ENCODE results near the gene APBB1. TPM values are rescaled to one million over a fixed set of nuclear protein-coding genes. Genes with fewer than 3 reads are reported as not detected.
A peak's percentile ranks its signal among the peaks of the same experiment; 100 is the strongest.

The APBB1 gene
- total RNA-seq (2014; rRNA removed; shearing (Covaris generic)), result 41.4 and 44.6 TPM in 2 replicates

- DNase-seq (ENCODE audit: low spot score), result peak; percentile 71
Observed at GRCh38 chr11:6419009-6419631, at the start of gene APBB1. APBB1 (minus strand) TSS chr11:6419094; CDS start chr11:6411347, 7,747 bp downstream.

GRCh38 chr11:6459099-6459450 is 40.2 kb upstream of the APBB1 start:
- no peak for DNase-seq (ENCODE audit: low spot score)
- in situ Hi-C loops (cut with HindIII; ENCODE audit: low sequenced_read_pairs), result no loop called here

More at GRCh38 chr11:6419009-6419631, at the start of gene APBB1:
- in situ Hi-C loops (cut with HindIII; ENCODE audit: low sequenced_read_pairs), result no loop called here

DNA sequence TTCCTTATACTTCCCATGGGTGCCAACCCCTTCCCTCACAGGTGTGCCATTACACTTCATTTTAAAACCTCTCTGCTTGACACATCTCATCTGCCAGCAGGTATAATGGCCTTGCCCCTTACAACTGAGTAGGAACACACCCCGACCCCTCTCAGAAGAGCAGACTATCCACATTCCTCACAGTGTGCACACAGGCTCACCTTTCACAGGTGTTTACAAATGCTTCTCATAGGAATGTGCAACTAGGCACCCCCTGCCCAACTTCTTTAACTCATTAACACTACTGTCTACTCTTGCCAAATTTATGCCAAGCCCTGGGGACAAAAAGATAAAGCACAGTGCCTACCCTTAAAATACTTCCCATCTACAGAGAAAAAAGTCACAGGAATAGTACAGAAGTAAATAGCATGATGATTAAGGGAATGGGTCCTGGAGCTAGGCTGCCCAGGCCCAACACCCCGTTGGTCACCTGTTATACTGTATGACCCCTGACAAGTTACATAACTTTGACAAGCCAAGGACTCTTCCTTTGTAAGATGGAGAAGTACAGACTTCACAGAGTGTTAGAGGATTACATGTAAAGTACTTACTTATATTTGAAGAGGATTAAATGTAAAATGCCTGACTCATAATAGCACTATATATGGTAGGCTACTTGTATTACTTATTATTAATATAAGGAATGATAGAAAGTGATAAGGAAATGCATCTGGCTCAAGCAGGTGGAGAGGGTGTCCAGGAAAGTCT is 39.6 kb upstream of the APBB1 start:
- in situ Hi-C loops (cut with HindIII; ENCODE audit: low sequenced_read_pairs), result no loop called here

DNA sequence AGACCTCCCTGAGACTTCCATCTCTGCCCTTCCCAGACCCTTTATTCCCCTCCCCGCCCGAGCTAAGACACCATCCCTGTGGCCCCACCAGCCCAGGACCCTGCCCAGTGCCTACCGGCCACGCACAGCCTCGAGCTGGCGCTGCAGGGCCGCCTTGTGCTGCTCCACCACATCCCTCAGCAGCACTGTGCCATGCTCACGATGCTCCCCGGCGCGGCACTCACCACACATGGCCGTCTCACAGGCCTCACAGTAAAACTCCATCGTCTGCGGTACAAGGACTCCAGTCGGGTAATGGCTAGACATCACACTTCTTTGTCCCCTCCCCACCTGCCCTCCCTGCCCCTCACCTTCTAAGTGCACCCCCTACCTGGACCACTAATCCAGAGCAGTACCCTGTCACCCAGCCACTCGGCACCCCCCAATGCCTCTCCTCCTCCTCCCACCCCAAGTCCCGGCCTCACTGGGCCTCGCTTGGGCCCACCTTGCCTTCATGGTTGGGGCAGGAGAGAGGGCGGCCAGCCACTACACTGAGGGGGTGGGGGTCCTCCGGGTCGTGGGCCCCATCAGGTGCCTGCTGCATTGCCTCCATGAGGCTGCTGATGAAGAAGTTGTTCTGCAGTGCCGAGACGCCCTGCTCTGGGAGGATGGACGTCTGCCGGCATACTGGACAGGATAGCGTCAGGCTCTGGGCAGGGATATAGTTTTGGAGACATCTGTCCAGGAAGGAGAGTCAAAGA is 38.9 kb upstream of the APBB1 start:
- no peak for DNase-seq (ENCODE audit: low spot score)
- in situ Hi-C loops (cut with HindIII; ENCODE audit: low sequenced_read_pairs), result no loop called here

More for the DNA sequence above, 39.6 kb upstream of the APBB1 start:
- DNase-seq (ENCODE audit: low spot score), result no peak

- no peak for DNase-seq (ENCODE audit: low spot score)
- in situ Hi-C loops (cut with HindIII; ENCODE audit: low sequenced_read_pairs), result no loop called here
Observed at GRCh38 chr11:6456361-6457073, 37.6 kb upstream of the APBB1 start.

DNA sequence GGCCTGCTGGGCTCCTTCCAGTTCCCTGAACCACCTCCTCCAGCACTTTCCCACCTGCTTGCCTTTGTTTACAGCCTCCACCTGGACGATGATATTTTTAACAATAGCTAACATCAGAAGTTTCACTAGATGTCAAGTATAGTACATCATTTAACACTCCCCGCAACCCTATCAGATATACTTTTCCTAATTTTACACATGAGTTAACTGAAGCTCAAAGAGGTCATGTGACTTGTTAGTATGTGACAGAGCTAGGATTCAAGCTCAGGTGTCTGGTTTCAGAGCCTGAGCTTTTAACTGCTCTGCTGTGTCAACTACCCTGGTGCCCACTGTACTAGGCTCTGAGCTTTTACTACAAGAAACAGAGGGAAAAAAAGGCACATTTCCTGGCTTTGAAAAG is 36.2 kb upstream of the APBB1 start:
- DNase-seq (ENCODE audit: low spot score), result no peak
- in situ Hi-C loops (cut with HindIII; ENCODE audit: low sequenced_read_pairs), result no loop called here

DNA sequence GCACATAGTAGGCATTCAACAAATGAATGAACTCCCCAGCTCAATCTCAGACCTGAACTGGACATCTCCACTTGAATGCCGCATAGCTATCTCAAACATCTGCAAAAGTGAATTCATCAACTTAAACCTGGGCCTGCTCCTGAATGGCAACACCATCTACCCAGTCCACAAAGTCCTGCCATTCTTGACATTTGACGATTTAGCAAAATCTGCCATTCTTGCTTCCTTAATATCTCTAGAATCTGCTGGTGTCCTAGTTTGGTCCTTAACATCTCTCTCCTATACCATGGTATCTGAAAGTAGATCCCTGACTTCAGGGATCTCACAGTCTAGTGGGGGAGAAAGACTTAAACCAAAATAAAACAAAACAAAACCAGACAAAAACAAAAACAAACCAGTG is 34.3 kb upstream of the APBB1 start:
- DNase-seq (ENCODE audit: low spot score), result no peak
- in situ Hi-C loops (cut with HindIII; ENCODE audit: low sequenced_read_pairs), result no loop called here

- no peak for DNase-seq (ENCODE audit: low spot score)
- in situ Hi-C loops (cut with HindIII; ENCODE audit: low sequenced_read_pairs), result no loop called here
Observed at GRCh38 chr11:6452219-6452618, 33.3 kb upstream of the APBB1 start.

- no peak for DNase-seq (ENCODE audit: low spot score)
- in situ Hi-C loops (cut with HindIII; ENCODE audit: low sequenced_read_pairs), result no loop called here
Observed at GRCh38 chr11:6448574-6448973, 29.7 kb upstream of the APBB1 start.

DNA sequence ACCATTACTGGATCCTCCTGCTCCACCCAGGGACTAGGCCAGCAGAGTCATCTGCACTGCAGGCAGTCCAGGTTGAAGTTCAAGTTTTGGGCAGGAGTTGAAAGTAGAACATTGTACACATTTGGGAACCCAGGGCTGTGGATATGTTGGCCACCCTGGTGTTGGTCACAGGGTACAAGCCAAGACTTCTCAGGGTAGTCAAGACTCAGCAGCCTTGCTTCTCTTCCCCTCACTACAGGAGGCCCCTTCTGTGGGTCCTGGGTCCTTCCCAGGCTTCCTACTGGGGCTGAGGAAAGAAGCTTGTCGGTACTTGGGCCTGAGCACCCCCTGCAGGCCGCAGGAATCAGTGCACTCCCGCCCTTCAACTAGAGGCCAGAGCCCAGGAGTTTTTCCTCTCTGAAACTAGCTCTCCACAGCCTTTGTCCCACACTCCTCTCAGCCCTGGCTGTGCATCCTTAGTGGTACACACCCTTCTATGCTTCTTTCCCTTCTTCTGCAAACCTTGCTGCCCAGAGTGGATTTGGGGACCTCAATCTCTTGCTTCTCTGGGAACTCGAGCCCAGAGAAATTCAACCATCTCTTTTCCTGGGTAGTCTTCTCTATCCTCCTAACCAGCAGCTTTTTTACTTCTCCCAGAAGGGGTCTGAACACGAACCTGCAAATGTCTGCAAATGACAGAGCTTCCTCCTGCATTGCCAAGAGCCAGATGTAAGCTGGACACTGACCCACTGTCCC is 24.5 kb upstream of the APBB1 start:
- in situ Hi-C loops (cut with HindIII; ENCODE audit: low sequenced_read_pairs), result loop anchor here (5.0 kb wide), 1 partner anchor 41 kb away; no protein-coding TSS in a partner anchor
- peak; percentile 67 for DNase-seq (ENCODE audit: low spot score)

GRCh38 chr11:6442441-6442840 is 23.5 kb upstream of the APBB1 start:
- in situ Hi-C loops (cut with HindIII; ENCODE audit: low sequenced_read_pairs), result loop anchor here (5.0 kb wide), 1 partner anchor 40 kb away; no protein-coding TSS in a partner anchor
- DNase-seq (ENCODE audit: low spot score), result no peak

DNA sequence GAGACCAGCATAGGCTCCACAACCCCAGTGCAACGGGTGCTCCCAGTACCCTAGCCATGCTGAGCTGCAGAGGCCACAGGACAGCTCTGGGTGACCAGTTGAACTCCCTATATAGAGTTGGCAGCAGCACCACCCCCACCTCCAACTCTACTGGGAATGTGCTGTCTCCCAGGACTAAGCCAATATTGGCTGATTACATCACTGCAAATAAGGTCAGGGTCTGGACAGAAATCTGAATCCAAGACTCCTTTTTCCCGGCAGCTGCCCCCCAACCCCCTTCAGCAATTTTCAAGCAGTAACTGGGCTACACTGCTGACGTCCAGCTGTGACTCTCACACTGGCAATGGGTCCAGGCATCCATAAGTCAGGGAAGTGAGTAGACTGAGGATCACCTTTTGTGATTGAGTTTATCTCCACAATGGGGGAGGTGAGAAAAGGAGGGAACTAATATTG is 22.0 kb upstream of the APBB1 start, which contains the start of gene HPX:
Gene HPX (minus strand): TSS at position 82 of the 453 bp plus-strand sequence. CDS start 24 bp downstream, at position 58.
- in situ Hi-C loops (cut with HindIII; ENCODE audit: low sequenced_read_pairs), result loop anchor here (5.0 kb wide), 1 partner anchor 39 kb away; no protein-coding TSS in a partner anchor
- no peak for DNase-seq (ENCODE audit: low spot score)

- in situ Hi-C loops (cut with HindIII; ENCODE audit: low sequenced_read_pairs), result no loop called here
- peak; percentile 84 for DNase-seq (ENCODE audit: low spot score)
Observed at GRCh38 chr11:6438979-6439571, 20.2 kb upstream of the APBB1 start.

GRCh38 chr11:6437993-6438392 is 19.1 kb upstream of the APBB1 start:
- DNase-seq (ENCODE audit: low spot score), result no peak
- in situ Hi-C loops (cut with HindIII; ENCODE audit: low sequenced_read_pairs), result no loop called here

DNA sequence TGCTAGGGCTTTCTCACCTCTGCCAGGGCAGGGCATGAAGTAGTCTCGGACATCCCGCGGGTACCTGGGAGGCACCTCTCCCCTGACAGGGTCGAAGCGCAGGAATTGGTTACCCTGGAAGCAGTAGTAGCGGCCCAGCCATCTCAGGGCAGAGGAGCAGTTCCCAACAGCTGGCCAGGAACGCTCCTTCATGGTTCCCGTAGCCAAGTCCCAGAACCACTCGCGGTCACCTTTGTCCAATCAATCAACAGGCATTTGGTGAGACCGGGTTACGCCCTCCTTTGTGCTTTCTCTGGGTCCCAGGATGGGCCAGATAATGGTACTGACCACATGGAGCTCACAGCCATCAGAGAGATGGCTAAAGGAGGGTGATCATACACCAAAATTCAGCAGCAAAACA is 18.5 kb upstream of the APBB1 start:
- in situ Hi-C loops (cut with HindIII; ENCODE audit: low sequenced_read_pairs), result no loop called here
- no peak for DNase-seq (ENCODE audit: low spot score)

GRCh38 chr11:6433998-6434660 is 15.2 kb upstream of the APBB1 start:
- in situ Hi-C loops (cut with HindIII; ENCODE audit: low sequenced_read_pairs), result no loop called here
- DNase-seq (ENCODE audit: low spot score), result no peak

DNA sequence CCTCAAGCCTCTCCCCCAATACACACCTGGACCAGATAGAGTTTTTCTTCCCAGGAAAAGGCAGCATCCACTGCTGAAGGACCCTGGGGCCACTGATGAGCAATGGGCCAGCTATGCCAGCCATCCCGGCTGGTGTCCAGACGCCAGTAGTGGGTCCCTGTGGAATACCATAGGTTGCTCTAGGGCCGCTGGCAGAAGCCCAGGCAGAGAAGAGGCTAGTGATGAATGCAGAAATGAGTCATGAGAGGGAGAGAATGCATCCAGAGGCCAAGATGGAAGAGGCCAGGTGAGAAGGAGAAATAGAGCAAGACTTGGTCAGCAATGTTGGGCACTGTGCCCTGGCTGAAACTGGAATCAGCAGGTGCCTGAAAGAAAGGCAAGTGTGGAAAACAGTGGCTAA is 13.0 kb upstream of the APBB1 start:
- no peak for DNase-seq (ENCODE audit: low spot score)

GRCh38 chr11:6427516-6427915 is 8.6 kb upstream of the APBB1 start:
- in situ Hi-C loops (cut with HindIII; ENCODE audit: low sequenced_read_pairs), result no loop called here
- DNase-seq (ENCODE audit: low spot score), result no peak

More for the DNA sequence above, 13.0 kb upstream of the APBB1 start:
- in situ Hi-C loops (cut with HindIII; ENCODE audit: low sequenced_read_pairs), result no loop called here
